GM19240 (cell line): ENCODE results near the gene CPNE8.

Experiments
- DNase-seq: peaks from one replicate; pipeline ENCODE4 v3.0.0; 2011; ENCODE audit warnings: low spot score; ENCODE audit not compliant: insufficient read length

Gene CPNE8

GRCh38 chr12:38905480-38906351 lies at the start of gene CPNE8:
TSS of gene CPNE8 (minus strand) at chr12:38905591. CDS start at chr12:38905534, 57 bp downstream.
- peak; percentile 11 for DNase-seq

- DNase-seq: no peak
Observed at GRCh38 chr12:38954238-38954873, 49.0 kb upstream of the CPNE8 start.

DNA sequence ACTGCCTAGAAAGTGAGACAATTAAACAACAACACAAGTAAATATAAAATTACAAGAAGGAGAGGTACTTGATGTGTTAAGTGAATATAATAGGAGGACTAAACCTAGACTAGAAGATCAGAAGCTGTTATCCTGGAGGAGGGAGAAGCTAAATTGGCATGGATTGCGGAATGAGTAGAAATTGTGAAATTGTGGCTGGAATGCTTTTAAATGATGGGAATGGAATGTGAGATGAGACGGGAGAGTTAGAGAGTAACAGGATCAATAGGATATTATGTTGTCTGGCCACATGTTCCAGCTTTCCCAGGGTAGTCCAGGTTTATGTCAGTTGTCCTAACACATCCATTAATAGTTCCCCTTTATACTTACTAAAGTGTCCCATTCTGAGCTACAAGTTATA lies 44.0 kb upstream of the CPNE8 start:
- no peak for DNase-seq

DNA sequence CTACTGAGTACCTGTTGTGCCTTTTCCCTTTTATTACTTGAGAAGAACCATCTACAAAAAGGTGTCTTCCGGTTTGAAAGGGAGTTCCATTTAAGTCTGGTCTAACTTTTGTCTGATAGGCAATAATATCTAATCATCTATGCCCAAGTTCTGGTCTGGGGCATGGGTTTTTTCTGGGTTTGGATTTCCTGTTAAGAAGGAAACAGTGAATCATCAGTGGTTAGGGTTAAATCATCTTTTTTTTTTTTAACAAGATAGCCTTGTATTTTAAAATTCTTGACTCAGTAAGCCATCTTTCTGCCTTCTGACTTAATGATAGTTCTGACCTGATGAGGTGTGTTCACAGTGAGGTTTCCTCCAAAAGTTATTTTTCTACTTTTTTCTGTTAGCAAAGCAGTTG lies 29.3 kb upstream of the CPNE8 start:
- no peak for DNase-seq

DNA sequence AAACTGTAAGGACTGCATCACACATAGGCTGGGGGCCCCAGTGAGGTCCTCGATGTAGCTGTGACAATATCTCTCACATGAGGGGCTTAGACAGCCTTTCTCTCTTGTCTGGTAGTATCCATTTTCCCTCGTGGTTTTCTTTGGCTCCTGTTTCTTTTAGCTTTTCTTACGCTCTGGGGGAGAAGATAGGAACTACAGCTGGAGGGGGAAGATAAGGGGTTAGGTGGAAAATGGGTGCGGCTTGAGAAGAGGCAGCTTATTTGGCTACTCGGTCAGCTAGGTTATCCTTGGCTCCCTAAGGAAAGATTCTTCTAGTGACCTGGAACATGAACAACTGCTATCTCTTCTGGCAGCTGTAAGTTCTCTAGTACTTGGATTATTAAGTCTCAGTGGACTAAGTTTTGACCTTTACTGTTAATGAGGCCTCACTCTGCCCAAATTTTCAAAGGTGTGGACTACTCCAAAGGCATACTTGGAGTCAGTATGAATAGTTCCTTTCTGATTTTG lies 28.7 kb upstream of the CPNE8 start:
- DNase-seq: no peak

- no peak for DNase-seq
Observed at GRCh38 chr12:38932320-38932719, 26.9 kb upstream of the CPNE8 start.

GRCh38 chr12:38931461-38931860 lies 26.1 kb upstream of the CPNE8 start:
- DNase-seq: no peak

DNA sequence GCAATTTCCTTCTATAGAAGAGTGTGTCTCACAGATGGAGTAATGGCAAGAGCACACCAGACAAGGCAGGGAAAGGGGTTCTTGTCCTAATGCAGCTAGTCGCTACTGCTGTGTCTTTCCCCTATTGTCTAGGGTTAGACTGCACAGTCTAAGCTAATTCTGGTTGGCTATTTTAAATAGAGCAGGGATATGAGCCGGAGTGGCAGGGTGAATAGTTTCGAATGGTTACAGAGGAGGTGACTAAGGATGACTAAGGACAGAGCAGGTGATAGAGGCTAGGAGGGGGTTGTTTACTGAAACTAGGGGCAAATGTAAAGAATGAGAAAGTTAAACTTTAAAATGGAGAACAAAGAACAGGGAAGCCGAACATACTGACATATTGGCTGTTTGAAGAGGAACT lies 25.6 kb upstream of the CPNE8 start:
- DNase-seq: no peak

GRCh38 chr12:38926501-38926900 lies 21.1 kb upstream of the CPNE8 start:
- no peak for DNase-seq

DNA sequence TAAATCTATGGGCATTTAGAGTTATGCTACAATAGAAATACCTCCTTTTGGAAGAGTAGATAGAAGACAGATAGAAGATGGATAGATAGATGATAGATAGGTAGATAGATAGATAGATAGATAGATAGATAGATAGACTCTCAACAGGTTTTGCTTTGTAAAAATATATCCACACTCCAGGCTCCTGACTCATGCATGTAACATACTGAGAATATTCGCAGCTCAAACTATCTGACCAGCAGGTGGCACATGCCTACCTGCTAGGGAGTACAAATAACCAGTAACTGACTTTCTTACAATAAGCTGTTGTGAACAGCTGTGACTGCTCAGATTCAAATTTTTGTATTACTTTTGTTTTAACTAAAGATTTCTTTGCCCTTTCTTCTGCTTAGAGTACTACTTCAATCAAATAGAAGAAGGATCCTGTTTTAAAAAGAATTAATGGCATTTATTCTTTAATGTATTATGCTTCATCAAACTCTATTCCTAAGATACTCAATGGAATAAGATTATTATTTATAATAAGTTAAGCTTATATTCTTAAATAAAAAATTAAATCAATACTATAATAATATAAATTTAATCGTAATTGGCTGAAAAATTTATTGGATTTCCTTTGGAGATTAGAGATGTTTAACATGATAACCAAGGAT lies 15.8 kb upstream of the CPNE8 start:
- DNase-seq: no peak

DNA sequence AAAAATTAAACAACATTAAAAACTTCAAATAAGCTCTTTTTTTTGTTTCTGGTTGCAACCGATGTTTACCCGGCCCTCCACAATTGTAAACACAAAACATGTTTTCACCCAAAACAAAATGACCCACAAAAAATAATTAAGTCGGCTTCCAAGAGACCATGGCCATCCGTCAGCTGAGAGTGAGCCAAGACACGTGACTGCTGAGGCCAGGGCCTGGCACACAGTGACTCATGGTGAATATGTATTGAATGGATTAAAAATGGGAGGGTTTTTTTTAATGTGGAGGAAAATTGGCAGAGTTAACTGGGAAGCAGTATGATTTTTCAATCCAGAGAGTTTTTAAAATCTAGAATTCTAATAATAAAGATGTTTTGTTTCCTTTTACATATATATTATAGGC lies 13.8 kb upstream of the CPNE8 start:
- DNase-seq: no peak

DNA sequence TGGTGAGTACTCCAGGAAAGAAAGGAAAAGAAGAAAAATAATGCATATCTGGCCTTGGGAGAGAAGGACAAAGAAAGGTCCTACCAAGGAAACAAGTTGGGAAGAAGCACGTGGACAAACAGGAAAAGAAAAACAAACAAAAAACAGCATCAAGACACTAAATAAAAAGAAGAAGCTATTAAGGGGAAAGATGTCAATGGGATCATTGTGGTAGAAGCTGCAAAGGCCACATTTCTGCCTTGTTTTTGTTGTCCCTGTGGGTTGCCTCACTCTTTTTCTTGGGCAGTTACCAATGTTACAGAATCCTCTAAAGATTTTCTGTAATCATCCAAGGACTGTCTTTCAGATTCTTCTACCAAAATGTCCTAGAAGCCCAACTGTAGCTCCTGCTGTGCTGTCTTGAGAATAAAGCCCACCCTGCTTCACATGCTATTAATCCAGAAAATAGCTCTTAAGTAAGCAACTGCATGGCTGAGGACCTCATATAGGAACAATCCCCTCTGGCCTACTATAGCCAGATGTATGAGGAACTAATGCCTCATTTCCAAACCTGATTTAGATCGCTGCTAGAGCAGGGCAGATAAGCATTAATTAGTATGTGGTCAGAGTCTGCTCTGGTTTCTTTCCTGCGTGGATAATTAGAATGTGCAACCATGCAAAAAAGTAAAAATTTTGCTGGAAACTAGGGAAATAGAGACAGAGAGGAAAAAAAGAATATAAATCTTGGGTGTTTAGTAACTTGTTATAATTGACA lies 10.2 kb upstream of the CPNE8 start:
- no peak for DNase-seq

- no peak for DNase-seq
Observed at GRCh38 chr12:38912116-38912515, 6.7 kb upstream of the CPNE8 start.

- no peak for DNase-seq
Observed at GRCh38 chr12:38911611-38912010, 6.2 kb upstream of the CPNE8 start.

GRCh38 chr12:38907201-38907923 lies 2.0 kb upstream of the CPNE8 start:
- DNase-seq: no peak

DNA sequence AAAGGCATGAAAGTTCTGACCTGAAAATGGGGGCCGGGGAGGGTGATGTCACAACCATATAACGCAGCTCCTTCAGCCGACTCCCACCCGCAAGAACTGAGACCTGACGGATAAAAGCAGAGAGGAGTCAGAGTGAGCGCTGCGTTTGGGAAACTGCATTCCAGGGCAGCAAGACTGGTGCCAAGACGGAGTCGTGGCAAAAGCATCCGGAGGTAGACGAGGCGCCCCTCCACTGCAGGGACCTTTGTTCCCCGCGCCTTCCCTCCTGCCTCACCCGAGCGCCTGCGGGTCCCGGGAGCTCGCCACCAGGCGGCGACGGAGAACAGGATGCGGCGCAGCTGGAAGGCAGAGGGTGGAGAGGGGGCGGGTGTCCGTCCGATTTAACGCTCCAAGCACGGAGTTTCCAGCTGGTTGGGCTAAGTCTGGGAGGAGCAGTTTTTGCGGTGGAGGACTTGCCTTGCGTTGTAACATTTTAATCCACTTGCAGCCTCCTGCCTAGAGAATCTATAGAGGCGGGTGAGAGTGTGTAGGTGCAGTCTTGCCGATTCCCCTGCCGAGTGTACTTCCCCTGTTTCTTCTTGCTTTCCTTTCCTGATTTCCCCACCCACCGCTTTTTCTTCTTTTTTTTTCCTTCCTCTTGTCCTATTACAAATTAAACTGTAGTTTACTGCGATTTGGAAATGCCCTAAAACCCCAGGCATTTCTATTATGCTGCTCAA lies 1.2 kb upstream of the CPNE8 start:
- peak; percentile 24 for DNase-seq

DNA sequence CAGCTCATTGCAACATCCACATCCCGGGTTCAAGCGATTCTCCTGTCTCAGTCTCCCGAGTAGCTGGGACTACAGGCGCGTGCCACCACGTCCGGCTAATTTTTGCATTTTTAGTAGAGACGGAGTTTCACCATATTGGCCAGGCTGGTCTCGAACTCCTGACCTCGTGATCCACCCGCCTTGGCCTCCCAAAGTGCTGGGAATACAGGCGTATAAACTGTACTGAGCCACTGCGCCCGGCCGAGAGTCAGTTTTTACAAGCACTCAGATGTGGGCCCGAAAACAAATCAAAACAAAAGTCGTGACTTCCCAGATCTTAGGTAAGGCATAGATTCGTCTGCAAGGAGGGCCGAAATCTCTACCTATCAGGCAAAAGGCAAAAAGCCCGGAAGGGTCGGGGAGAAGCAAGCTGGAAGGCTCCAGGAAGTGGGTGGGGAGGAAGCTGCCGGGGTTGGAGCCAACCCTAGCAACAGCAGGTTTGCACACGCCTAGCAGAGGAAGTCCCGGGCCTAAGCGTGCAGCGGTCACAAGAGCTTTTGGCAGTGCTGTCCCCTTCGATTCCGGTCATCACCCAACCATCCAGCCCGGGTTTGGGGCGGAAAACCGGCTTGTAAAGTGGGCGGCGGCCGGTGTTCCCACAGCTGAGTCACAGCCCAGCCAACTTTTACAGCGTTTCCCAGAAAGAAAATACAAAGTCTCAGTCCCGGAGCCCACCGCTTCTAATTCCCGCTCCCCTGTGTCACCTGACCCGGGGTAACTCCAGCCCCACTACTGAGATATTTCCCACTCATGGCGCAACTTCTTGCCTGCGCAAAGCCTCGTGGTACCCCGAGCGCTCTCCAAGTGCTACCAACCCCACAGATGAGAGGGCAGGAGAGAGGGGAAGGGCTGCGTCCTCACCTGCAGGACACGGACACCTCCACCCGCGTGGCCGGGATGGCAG lies 583 bp downstream of the CPNE8 start:
- peak; percentile 15 for DNase-seq

DNA sequence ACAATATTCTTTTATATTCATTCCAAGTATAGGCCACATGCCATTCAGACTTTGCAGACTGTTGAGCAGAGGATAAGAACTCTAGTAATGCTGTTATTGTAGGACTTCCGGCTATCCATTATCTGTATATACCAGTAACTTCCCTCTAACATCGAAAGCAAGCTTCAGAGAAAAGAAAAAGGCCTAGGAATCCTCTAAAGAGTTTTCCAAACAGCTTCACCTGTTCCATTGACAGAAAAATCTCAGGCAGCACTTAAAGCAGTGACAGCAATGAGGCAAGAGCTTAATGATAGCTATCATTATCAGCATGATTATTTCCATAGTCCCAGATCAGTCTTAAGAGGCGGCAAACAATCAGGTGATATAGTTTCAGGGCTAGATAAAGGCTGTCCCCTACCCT lies 1.8 kb downstream of the CPNE8 start:
- no peak for DNase-seq
